Heart left ventricle (tissue), 13 donors: ENCODE data around the gene ARMC2.

Experiments
- CTCF ChIP-seq, 12 donors: fragments of 200-600 bp; sonication (generic) in 4 of 12; IDR thresholded peaks; one replicate each; pipeline versions ENCODE4 v1.5.0 to v1.8.0; 2018 to 2022; ENCODE audit warnings: antibody characterized with exemption in 12 of 12, mild to moderate bottlenecking in 5 of 12
- POLR2A ChIP-seq, 2 donors: fragments of 450-650 bp; IDR thresholded peaks; one replicate each; pipeline ENCODE4 v1.6.1; 2017; ENCODE audit warnings: antibody characterized with exemption in 2 of 2, mild to moderate bottlenecking in 2 of 2, moderate library complexity in 2 of 2
- donor health status: ischemic (EF 13 %, LVEDD 7.1; RV severe dilation, severe dysfunction).
- donor health status: DM: no; HTN: yes; CAD: no.
- donor health status: DM: no; HTN: no; CAD: no.
- donor health status: ischemic (EF 25% LVEDD 6.9; RV normal size, moderate dysfunction).
- donor health status: ischemic (EF 25% LVEDD 5.7; RV mildly dilated, moderate dysfunction).
- donor health status: ischemic (EF 35%, LVEDD 5.7; RV mildly dilated, moderate dysfunction).
- donor health status: nonischemic (EF 11% LVEDD 7.7; RV severe dilation, severe dysfunction).
- donor health status: DM: yes; HTN: yes; CAD: no.
- donor health status: PGD.
- donor health status: ischemic (EF 29% LVEDD 5.4; RV normal size, mild dysfunction).
- donor health status: nonischemic (EF 23%, LVEDD 6.1; RV moderate dilation, normal function).

GRCh38 chr6:108875161-108875555 is 26.9 kb downstream of the ARMC2 start:
- TF ChIP-seq POLR2A (IDR thresholded peaks at IDR 0.05) (no peak), CTCF (IDR thresholded peaks at IDR 0.05) (no peak)
